Ascending aorta (tissue), 2 donors: Measurements from ENCODE around the gene SCLY. TPM values are rescaled to one million over a fixed set of nuclear protein-coding genes. Genes with fewer than 3 reads are reported as not detected.
"Not testable (repeated sequence)": the region's sequence is repeated elsewhere in the genome, so short reads cannot be mapped to it uniquely, and the experiment has no call there.

Experiments used
- DNase-seq, 2 donors: peaks; one replicate each; pipeline ENCODE4 v3.0.0-alpha.2; 2019; ENCODE audit warnings: low spot score in 2 of 2
- H3K27ac ChIP-seq, 2 donors: fragments of 200-600 bp; sonication (generic); one replicate each; pipeline ENCODE4 v1.5.1; 2016 to 2017; ENCODE audit warnings: mild to moderate bottlenecking in 1 of 2
- H3K27me3 ChIP-seq: fragments of 200-600 bp; sonication (generic); one replicate; pipeline ENCODE4 v1.5.1; 2017
- H3K36me3 ChIP-seq, 2 donors: fragments of 200-600 bp; sonication (generic); one replicate each; pipeline ENCODE4 v1.5.1; 2016
- H3K4me1 ChIP-seq, 2 donors: fragments of 200-600 bp; sonication (generic); one replicate each; pipeline ENCODE4 v1.5.1; 2016 to 2017; ENCODE audit warnings: mild to moderate bottlenecking in 1 of 2
- H3K4me3 ChIP-seq, 2 donors: fragments of 200-600 bp; sonication (generic); one replicate each; pipeline ENCODE4 v1.5.1; 2016 to 2017; ENCODE audit warnings: mild to moderate bottlenecking in 1 of 2
- H3K9me3 ChIP-seq, 2 donors: fragments of 200-600 bp; sonication (generic); one replicate each; pipeline ENCODE4 v1.5.1; 2016
- intact Hi-C: fragments of 100-400 bp; cut with DNase I; formaldehyde crosslinking; loops from one replicate; pipeline ENCODE4 v1.15.1; 2023
- total RNA-seq: library from RNA; depleted of rRNA; stranded (reverse); fragments of >200 nt; gene quantifications from one replicate; pipeline ENCODE4 v1.1.0, GENCODE V29; 2016
- TF ChIP-seq, protein P1 (sequence below), 3 experiments: fragments of 200-600 bp in 2 of 3; fragments of 450-650 bp in 1 of 3; sonication (generic) in 2 of 3; IDR thresholded peaks; one replicate each; pipeline ENCODE4 v1.5.1; 2016 to 2019; ENCODE audit warnings: antibody characterized with exemption in 3 of 3, mild to moderate bottlenecking in 1 of 3, moderate library complexity in 1 of 3

Gene SCLY
- total RNA-seq, 1 donor from 2014 or later = 87.5 TPM

DNA sequence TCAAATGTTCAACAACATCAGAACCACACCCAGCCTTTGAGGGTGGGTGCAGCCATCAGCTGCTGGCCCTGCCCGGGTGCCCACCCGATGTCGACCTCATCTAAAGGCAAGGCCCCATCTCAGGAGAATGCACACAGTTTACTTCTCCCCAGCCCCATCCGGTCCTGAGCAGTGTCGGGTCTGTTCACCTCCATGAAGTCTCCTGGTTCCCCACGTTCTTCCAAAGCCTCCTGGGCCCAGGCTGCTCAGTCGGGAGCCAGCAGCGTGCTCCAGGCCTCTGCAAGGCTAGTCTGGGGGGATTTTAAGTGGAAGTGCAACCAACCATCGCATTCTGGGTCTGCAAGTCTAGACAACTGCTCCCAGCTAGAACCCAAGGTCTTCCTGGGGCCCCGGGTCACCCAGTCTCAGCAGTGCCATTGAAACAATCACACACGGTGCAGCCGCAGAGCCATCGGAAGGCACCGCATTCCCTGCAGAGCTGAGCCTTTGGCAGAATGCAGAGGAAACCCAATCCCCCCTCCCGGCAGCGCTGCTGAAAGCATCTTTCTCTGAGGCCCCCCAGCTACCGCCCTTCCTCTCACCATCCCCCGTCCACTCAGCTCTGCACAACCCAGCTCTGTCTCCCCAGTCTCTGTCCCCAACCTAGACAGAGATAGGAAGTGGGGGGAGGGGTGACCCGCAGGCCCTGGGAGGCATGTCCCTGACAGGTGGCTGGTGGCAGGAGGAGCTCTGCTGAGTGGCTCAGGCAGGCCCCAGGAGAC is 47.8 kb downstream of the SCLY start:
- H3K27ac ChIP-seq = no peak overlapping the region
- TF ChIP-seq, protein P1, sequence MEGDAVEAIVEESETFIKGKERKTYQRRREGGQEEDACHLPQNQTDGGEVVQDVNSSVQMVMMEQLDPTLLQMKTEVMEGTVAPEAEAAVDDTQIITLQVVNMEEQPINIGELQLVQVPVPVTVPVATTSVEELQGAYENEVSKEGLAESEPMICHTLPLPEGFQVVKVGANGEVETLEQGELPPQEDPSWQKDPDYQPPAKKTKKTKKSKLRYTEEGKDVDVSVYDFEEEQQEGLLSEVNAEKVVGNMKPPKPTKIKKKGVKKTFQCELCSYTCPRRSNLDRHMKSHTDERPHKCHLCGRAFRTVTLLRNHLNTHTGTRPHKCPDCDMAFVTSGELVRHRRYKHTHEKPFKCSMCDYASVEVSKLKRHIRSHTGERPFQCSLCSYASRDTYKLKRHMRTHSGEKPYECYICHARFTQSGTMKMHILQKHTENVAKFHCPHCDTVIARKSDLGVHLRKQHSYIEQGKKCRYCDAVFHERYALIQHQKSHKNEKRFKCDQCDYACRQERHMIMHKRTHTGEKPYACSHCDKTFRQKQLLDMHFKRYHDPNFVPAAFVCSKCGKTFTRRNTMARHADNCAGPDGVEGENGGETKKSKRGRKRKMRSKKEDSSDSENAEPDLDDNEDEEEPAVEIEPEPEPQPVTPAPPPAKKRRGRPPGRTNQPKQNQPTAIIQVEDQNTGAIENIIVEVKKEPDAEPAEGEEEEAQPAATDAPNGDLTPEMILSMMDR (IDR thresholded peaks at IDR 0.05) = no peak

DNA sequence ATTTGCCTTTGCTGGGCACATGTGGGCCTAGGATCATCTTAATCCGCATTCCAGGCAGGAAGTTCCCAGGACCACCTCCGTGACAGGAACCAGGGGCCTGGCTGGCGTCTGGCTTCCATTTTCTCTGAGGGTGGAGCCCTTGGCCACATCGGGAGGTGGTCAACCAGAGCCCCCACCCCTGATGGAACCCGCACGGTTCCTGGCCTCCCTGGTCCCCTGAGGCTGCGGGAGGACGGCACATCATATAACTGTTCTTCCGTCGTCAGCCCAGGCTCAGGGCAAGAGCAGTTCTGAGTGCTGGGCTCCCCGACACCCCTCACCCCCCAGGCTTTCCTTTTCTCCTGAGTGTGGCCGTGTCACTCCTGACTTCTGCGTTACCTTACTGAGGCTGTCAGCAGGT is 52.8 kb downstream of the SCLY start:
- peaks cover 0 to 16% of the 10 kb centered on the region in 2 donors for H3K9me3 ChIP-seq
- intact Hi-C loops = no loop called here
- H3K4me3 ChIP-seq = no peak overlapping the region
- TF ChIP-seq, protein P1 (IDR thresholded peaks at IDR 0.05) = no peak
- no peaks in the 10 kb centered on the region for H3K36me3 ChIP-seq
- peaks cover 0 to 2% of the 10 kb centered on the region in 2 donors for H3K4me1 ChIP-seq
- no peak overlapping the region for H3K27ac ChIP-seq
- no peaks in the 10 kb centered on the region for H3K27me3 ChIP-seq
- DNase-seq = no peak

More for the DNA sequence above, 47.8 kb downstream of the SCLY start:
- H3K9me3 ChIP-seq = peaks cover 0 to 15% of the 10 kb centered on the region in 2 donors
- no peak overlapping the region for H3K4me3 ChIP-seq
- no peaks in the 10 kb centered on the region for H3K36me3 ChIP-seq
- intact Hi-C loops = no loop called here
- H3K4me1 ChIP-seq = peaks cover 0 to 2% of the 10 kb centered on the region in 2 donors
- peak in 1 of 2 donors; percentile 46 for DNase-seq
- H3K27me3 ChIP-seq = no peaks in the 10 kb centered on the region

DNA sequence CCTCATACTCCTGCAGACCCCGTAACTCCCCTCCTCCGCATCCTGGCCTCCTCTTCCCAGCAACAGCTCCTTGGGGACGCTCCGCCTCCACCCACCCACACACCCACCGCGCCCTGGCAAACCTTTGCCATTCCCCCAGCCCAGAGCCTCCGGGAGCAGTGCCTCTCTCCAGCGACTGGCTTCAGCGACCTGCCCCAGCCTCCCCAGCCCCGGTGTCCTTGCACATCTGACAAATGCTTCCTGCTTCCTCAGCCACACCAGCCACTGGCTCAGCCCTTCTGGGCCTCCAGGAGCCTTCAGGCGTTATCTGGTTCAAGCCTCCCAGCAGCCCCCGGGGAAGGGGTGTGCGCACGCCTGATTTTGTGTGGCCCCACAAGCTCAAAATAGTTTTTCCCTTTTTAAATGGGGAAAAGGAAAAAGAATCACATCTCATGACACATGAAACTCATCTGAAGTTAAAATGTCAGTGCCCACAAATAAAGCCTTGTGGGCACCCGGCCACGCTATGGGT is 53.6 kb downstream of the SCLY start:
- Histone ChIP-seq H3K4me3 (no peak overlapping the region), H3K4me1 (no peaks in the 10 kb centered on the region), H3K27ac (no peak overlapping the region), H3K27me3 (no peaks in the 10 kb centered on the region), H3K36me3 (no peaks in the 10 kb centered on the region), H3K9me3 (peaks cover 0 to 16% of the 10 kb centered on the region in 2 donors)
- intact Hi-C loops = no loop called here
- TF ChIP-seq, protein P1 (IDR thresholded peaks at IDR 0.05) = no peak
- DNase-seq = no peak

DNA sequence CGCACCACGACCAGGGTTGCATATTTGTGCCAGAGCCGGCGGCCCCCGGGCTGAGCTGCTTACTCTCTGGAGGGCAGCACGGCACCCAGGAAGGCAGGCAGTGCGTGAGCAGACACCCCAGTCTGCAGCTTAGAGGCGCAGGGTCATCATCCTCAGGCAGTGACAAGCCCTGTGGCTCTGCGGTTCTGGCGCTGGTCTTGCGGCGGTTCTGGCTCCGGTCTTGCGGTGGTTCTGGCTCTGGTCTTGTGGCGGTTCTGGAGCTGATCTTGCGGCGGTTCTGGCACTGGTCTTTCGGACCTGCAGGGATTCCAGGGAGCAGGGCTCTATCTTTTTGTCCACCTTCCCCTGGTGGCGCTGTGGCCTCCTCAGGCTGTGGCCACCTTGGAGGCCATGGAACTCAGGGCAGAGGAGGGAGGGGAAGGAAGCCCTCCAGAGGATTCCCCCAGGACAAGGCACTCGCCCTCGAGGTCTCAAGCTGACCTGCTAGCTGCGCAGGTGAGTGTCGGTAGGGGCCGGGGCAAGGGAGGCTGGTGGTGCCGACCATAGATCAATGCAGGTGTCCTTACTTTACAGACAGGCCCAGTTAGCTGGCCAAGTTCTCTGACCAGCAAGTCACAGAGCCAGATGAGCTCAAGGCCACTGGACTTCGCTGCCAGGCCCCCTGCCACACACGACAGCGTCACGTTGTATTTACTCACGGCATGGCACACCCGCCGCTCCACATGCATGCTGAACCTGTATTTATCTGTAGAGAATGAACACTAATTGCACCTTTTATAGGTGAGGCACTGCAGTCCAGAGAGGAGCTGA is 54.3 kb downstream of the SCLY start:
- Histone ChIP-seq H3K9me3 (peaks cover 0 to 16% of the 10 kb centered on the region in 2 donors), H3K27me3 (no peaks in the 10 kb centered on the region), H3K27ac (no peak overlapping the region), H3K36me3 (no peaks in the 10 kb centered on the region), H3K4me3 (no peak overlapping the region), H3K4me1 (peaks cover 0 to under 1% of the 10 kb centered on the region in 2 donors)
- intact Hi-C loops = no loop called here
- DNase-seq = no peak
- TF ChIP-seq, protein P1 (IDR thresholded peaks at IDR 0.05) = no peak

DNA sequence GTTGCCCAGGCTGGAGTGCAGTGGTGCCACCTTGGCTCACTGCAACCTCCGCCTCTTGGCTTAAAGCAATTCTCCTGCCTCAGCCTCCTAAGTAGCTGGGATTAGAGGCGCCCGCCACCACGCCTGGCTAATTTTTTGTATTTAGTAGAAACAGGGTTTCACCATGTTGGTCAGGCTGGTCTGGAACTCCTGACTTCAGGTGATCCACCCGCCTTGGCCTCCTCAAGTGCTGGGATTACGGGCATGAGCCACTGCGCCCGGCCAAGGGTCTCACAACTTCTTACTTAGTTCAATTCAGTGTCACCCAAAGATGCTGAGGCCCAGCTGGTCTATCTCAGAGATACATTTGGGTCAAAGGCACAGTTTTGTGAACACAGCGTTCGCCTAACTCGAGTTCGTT is 54.9 kb downstream of the SCLY start:
- H3K4me1 ChIP-seq, H3K36me3 ChIP-seq, intact Hi-C loops: not testable (repeated sequence)

More for the DNA sequence above, 54.9 kb downstream of the SCLY start:
- H3K27ac ChIP-seq, H3K27me3 ChIP-seq, DNase-seq, H3K4me3 ChIP-seq: not testable (repeated sequence)
- peaks cover 0 to 16% of the 10 kb centered on the region in 2 donors for H3K9me3 ChIP-seq
